Memory B cell (primary cell): ENCODE results near the gene MTG1.
"Not testable (repeated sequence)": the region's sequence is repeated elsewhere in the genome, so short reads cannot be mapped to it uniquely, and the experiment has no call there.

Experiments used
- ATAC-seq: fragments of 150-1000 bp; cut with Tn5 transposase; 2 replicates; pipeline ENCODE4 v1.10.0; 2021; ENCODE audit warnings: low read depth, mild to moderate bottlenecking, moderate library complexity
- DNase-seq, 2 donors: peaks; one replicate each; pipeline ENCODE4 v3.0.0; 2022; ENCODE audit warnings: low spot score in 2 of 2
- H3K27ac Mint-ChIP-seq: one replicate; pipeline ENCODE4 v1.8.0; 2022; ENCODE audit warnings: mild to moderate bottlenecking, moderate library complexity, mixed read lengths
- H3K27me3 Mint-ChIP-seq: one replicate; pipeline ENCODE4 v1.8.0; 2022; ENCODE audit warnings: mixed read lengths
- H3K36me3 Mint-ChIP-seq: one replicate; pipeline ENCODE4 v1.8.0; 2022; ENCODE audit warnings: mild to moderate bottlenecking, mixed read lengths
- H3K4me1 Mint-ChIP-seq: one replicate; pipeline ENCODE4 v1.8.0; 2022; ENCODE audit warnings: mixed read lengths
- H3K4me3 Mint-ChIP-seq: one replicate; pipeline ENCODE4 v1.8.0; 2022; ENCODE audit warnings: mild to moderate bottlenecking, moderate library complexity, mixed read lengths
- H3K9me3 Mint-ChIP-seq: one replicate; pipeline ENCODE4 v1.8.0; 2022; ENCODE audit warnings: mixed read lengths

The MTG1 gene

GRCh38 chr10:133411523-133412380, 17.8 kb downstream of the MTG1 start:
- Mint-ChIP-seq H3K4me1 (peaks cover 11% of the 10 kb centered on the region), H3K9me3 (peaks cover 14% of the 10 kb centered on the region), H3K27ac (no peak overlapping the region), H3K36me3 (peaks cover 67% of the 10 kb centered on the region), H3K27me3 (no peaks in the 10 kb centered on the region), H3K4me3 (no peak overlapping the region)
- ATAC-seq (no peak), DNase-seq (no peak)

DNA sequence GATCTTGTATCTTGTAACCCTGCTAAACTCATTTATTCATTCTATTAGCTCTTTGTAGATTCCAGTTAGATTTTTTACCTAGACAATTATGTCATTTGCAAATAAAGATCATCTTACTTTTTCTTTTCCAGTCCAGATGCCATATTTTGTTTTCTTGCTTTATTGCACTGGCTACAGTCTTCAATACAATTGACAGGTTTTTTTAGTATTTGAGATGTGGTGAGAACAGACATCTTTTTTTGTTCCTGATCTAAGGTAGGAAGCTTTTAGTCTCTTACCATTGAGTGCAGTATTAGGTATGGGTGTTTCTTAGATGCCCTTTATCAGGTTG, 18.4 kb downstream of the MTG1 start:
- Mint-ChIP-seq H3K27me3 (no peaks in the 10 kb centered on the region), H3K36me3 (peaks cover 61% of the 10 kb centered on the region), H3K4me1 (peaks cover 11% of the 10 kb centered on the region), H3K9me3 (peaks cover 14% of the 10 kb centered on the region), H3K4me3 (no peak overlapping the region), H3K27ac (no peak overlapping the region)
- ATAC-seq, result no peak
- no peak for DNase-seq

- not testable (repeated sequence) for H3K27ac Mint-ChIP-seq, H3K27me3 Mint-ChIP-seq, ATAC-seq, H3K4me1 Mint-ChIP-seq, DNase-seq, H3K4me3 Mint-ChIP-seq
- peaks cover 14% of the 10 kb centered on the region for H3K9me3 Mint-ChIP-seq
- H3K36me3 Mint-ChIP-seq, result peaks cover 50% of the 10 kb centered on the region
Observed at GRCh38 chr10:133414401-133414800, 20.4 kb downstream of the MTG1 start.

GRCh38 chr10:133415752-133416151, 21.8 kb downstream of the MTG1 start:
- Mint-ChIP-seq H3K9me3 (peaks cover 13% of the 10 kb centered on the region), H3K27me3 (no peaks in the 10 kb centered on the region), H3K4me3 (no peak overlapping the region), H3K4me1 (no peaks in the 10 kb centered on the region), H3K27ac (no peak overlapping the region), H3K36me3 (peaks cover 44% of the 10 kb centered on the region)
- ATAC-seq (no peak), DNase-seq (no peak)

GRCh38 chr10:133418289-133418993, 24.5 kb downstream of the MTG1 start:
- H3K4me1 Mint-ChIP-seq, result peaks cover 9% of the 10 kb centered on the region
- no peak overlapping the region for H3K4me3 Mint-ChIP-seq
- H3K27ac Mint-ChIP-seq, result no peak overlapping the region
- no peaks in the 10 kb centered on the region for H3K27me3 Mint-ChIP-seq
- H3K36me3 Mint-ChIP-seq, result peaks cover 21% of the 10 kb centered on the region
- ATAC-seq (no peak), DNase-seq (no peak)
- no peaks in the 10 kb centered on the region for H3K9me3 Mint-ChIP-seq

DNA sequence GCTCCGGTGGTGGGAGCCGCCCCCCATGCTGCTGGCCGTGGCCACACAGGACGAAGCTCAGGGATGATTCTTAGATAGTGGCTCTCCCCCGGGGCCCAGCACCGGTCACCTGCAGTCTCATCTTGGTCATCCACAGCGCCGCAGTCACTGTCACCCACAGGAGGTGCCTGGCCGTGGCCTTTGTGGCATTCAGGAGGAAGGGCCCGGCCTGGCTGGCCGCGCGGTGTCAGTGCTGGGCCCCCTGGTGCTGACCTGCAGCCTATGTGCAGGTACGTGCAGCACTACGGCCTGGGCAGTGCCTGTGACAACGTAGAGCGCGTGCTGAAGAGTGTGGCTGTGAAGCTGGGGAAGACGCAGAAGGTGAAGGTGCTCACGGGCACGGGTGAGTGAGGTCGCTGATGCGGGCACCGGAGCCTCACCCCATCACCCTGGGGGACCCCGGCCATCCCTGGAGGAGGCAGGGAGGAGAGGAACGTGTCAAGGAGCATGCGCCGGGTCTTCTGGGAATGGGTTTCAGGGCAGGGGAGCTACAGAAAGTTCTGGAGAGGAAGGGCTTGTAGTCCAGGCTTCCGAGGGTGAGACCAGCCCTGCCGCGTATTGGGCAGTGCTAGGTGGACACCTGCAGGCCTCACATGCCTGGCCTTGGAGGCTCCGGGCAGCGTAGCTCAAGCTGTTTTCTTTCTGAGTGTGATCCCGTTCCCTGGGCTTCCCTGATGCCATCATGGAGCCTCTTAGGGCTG, 25.4 kb downstream of the MTG1 start:
- Mint-ChIP-seq H3K27ac (no peak overlapping the region), H3K4me3 (no peak overlapping the region), H3K36me3 (peaks cover 19% of the 10 kb centered on the region), H3K27me3 (no peaks in the 10 kb centered on the region), H3K4me1 (peaks cover 9% of the 10 kb centered on the region), H3K9me3 (no peaks in the 10 kb centered on the region)
- ATAC-seq, result no peak
- no peak for DNase-seq

GRCh38 chr10:133420028-133420427, 26.1 kb downstream of the MTG1 start:
- DNase-seq (no peak), ATAC-seq (no peak)
- Mint-ChIP-seq H3K4me1 (peaks cover 9% of the 10 kb centered on the region), H3K9me3 (no peaks in the 10 kb centered on the region), H3K36me3 (peaks cover 16% of the 10 kb centered on the region), H3K27ac (no peak overlapping the region), H3K4me3 (no peak overlapping the region), H3K27me3 (no peaks in the 10 kb centered on the region)

DNA sequence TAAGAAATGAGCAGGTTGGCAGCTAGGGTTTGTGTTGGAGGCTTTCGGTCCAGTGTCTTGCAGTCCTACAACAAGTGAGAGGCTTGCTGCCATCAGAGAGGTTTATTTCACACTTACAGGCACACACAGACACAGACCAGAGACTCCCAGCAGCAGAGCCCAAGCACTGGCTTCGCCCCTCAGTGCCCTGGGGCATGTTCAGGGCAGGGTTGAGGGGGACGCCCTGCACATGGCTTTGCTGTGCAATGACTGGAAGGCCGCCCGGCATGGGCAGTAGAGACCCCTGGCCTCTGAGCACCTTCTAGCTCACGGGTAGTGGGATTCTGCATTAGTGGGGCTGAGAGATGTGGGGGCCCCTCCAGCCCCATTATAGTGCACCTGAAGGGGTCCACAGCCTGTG, 26.6 kb downstream of the MTG1 start:
- Mint-ChIP-seq H3K4me3 (no peak overlapping the region), H3K36me3 (peaks cover 10% of the 10 kb centered on the region)

GRCh38 chr10:133421336-133422222, 27.6 kb downstream of the MTG1 start:
- Mint-ChIP-seq H3K36me3 (peaks cover 5% of the 10 kb centered on the region), H3K27ac (no peak overlapping the region), H3K4me3 (no peak overlapping the region), H3K9me3 (no peaks in the 10 kb centered on the region), H3K27me3 (no peaks in the 10 kb centered on the region), H3K4me1 (peaks cover 9% of the 10 kb centered on the region)
- DNase-seq, result no peak
- ATAC-seq, result no peak

More for the DNA sequence above, 26.6 kb downstream of the MTG1 start:
- DNase-seq (no peak), ATAC-seq (no peak)
- H3K27me3 Mint-ChIP-seq, result no peaks in the 10 kb centered on the region
- H3K4me1 Mint-ChIP-seq, result peaks cover 9% of the 10 kb centered on the region
- H3K27ac Mint-ChIP-seq, result no peak overlapping the region
- no peaks in the 10 kb centered on the region for H3K9me3 Mint-ChIP-seq

- no peak for DNase-seq
- no peaks in the 10 kb centered on the region for H3K9me3 Mint-ChIP-seq
- peak overlapping the region; percentile 64 for H3K4me3 Mint-ChIP-seq
- H3K27ac Mint-ChIP-seq, result no peak overlapping the region
- H3K36me3 Mint-ChIP-seq, result peaks cover 5% of the 10 kb centered on the region
- ATAC-seq, result no peak
- H3K27me3 Mint-ChIP-seq, result no peaks in the 10 kb centered on the region
- H3K4me1 Mint-ChIP-seq, result peaks cover 9% of the 10 kb centered on the region
Observed at GRCh38 chr10:133422223-133422806, 28.4 kb downstream of the MTG1 start.

DNA sequence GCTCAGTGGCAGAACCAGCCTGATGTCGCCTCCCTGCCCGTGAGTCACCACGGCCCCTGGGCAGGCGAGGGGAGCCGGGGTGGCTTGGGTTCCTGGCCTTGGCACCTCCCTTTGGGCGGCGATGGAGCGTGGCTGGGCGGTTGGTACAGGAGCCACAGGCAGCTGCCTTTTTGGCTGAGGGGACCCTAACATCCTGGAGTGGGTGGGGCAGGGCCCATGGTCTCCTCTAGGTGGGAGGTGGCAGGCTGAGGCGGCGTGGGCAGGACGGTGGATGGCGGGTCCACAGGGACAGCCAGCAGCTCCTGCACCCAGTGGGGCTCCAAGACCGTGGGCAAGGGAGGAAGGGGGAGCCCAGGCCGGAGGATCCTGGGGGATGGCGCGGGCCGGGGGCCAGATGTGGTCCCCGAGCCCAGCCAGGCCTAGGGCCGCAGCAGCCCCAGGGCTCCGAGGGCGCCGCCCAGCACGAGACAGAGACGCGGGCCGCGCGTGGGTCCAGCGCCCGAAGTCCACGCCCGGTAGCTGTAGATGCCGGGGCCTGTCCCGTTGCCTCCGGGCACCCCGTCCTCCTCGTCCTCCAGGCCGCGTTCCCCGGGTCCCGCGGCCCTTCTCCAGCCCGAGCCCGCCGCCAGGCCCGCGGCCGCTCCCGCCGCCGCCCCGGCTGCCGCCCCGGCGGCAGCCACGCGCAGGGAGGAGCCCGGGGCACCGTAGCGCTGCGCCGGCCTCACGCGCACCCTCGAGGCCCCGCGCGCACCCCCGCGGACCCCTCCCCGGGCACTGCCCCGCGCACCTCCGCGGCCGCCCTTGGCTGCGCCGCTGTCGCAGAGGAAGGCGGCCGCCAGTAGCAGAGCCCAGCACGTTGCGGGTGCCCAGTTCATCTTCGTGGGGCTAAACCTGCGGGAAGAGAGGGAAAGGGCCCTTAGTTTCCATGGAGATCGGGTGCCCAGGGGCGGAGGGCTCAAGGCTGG, 29.1 kb downstream of the MTG1 start:
- no peak for DNase-seq
- H3K4me3 Mint-ChIP-seq, result peak overlapping the region; percentile 77
- H3K27me3 Mint-ChIP-seq, result no peaks in the 10 kb centered on the region
- peaks cover 9% of the 10 kb centered on the region for H3K4me1 Mint-ChIP-seq
- no peaks in the 10 kb centered on the region for H3K9me3 Mint-ChIP-seq
- H3K36me3 Mint-ChIP-seq, result peaks cover 5% of the 10 kb centered on the region
- H3K27ac Mint-ChIP-seq, result no peak overlapping the region
- ATAC-seq, result peak; percentile 67

- not testable (repeated sequence) for H3K4me3 Mint-ChIP-seq, H3K36me3 Mint-ChIP-seq, H3K9me3 Mint-ChIP-seq, DNase-seq, H3K4me1 Mint-ChIP-seq, H3K27me3 Mint-ChIP-seq, H3K27ac Mint-ChIP-seq
- peak; percentile 48 for ATAC-seq
Observed at GRCh38 chr10:133424102-133424501, 30.1 kb downstream of the MTG1 start.
